DND-41 (cell line): Measurements from ENCODE around the gene URB2.

Source experiments
- CTCF ChIP-seq: IDR thresholded peaks from 2 replicates; pipeline ENCODE4 v1.5.1; 2012; ENCODE audit warnings: borderline replicate concordance, low read length, moderate library complexity, mild to moderate bottlenecking; ENCODE audit not compliant: poor library complexity, severe bottlenecking; ENCODE audit errors: extremely low read depth
- EZH2 ChIP-seq: IDR thresholded peaks from 3 replicates; pipeline ENCODE4 v1.6.1; 2012; ENCODE audit warnings: borderline replicate concordance, low read depth, mild to moderate bottlenecking, moderate library complexity, low read length, inconsistent platforms; ENCODE audit not compliant: severe bottlenecking

- TF ChIP-seq EZH2 (no peak), CTCF (no peak)
These were observed 46.9 kb upstream of the URB2 start for GRCh38 chr1:229579059-229579673.
